Measurements from ENCODE around the gene PTPRN2.
"Not testable (repeated sequence)": the region's sequence is repeated elsewhere in the genome, so short reads cannot be mapped to it uniquely, and the experiment has no call there.

PTPRN2 gene

DNA sequence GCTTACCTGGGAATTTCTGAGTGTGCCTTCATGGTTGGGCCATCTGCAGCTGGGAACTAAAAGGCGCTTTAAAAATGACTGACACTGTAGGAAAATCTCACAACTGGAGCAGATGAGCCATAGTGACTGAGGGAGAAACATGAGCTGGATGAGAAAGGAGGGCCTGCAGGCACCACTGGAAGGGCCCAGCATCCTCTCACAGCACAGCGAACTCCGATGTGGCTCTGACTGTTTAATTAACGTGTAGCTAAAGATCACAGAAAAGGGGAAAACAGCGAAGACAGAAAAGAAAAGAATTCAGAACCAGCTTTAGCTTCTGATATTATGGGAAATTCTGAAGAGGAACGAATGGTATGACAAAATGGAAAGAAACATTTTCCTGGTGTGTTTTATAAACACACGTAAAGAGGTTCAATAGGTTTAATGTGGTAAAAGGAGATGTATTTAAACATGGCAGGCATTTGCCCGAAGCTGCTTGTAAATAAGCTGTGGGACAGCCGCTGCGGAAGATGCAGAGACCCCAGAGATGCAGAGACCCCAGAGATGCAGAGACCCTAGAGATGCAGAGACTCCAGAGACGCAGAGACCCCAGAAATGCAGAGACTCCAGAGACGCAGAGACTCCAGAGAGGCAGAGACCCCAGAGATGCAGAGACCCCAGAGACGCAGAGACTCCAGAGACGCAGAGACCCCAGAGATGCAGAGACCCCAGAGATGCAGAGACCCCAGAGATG, 534.3 kb downstream of the PTPRN2 start:
- no peak for DNase-seq

DNA sequence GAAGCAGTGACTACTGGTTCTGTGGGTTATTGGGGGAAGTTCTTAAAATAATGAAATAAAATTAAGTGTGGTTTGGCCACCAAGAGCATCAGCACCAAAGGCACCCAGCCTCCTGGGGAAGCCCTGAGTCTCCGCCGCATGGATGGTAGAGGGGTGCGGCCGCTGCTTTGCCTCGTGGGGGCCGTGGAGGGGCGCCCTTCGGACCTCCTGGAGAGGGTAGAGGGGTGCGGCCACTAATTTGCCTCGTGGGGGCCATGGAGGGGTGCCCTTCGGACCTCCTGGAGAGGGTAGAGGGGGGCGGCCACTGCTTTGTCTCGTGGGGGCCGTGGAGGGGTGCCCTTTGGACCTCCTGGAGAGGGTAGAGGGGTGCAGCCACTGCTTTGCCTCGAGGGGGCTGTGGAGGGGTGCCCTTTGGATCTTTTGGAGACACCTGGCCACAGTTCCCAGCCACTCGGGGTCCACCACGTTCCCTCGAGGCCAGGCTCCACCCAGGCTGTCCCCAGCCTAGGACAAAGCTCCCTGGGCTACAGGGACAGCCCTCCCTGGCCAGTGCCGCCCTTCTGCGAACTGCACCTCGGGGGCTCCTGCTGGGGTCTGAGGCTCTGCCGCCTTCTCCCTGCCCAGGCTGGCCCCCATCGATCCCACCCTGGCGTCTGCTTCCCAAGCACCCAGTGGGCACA, 535.1 kb downstream of the PTPRN2 start:
- DNase-seq = no peak

GRCh38 chr7:158051776-158052175, 535.8 kb downstream of the PTPRN2 start:
- DNase-seq = no peak

DNA sequence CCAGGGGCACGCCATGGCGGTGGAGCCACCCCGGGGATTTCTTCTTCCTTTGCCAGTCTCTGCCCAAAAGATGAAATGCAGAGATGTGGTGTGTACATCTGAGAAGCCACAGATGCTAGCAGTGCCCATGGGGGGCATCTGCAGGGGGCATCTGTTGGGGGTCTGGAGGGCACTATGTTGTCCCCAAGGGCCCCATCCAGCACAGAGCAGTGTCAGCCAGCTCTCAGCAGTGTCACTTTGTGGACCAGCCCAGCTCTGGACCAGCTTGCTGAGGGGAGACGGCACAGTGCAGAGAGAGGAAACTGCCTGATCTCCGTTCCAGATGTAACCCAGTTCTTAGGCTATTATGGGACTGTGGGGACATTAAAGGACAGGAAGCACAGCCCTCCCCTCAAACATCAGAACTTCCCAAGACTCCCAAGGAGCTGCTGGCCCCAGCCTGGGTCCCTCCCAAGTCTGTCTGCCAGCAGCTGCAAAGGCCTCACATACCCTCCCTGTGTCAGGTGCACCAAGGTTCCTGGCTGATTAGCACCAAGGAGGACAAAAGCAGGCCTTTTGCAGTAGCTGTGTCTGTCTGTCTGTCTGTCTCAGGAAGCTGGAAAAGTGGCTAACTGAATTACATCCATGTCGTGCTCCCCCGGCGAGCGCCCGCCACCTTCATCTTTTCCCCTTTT, 536.5 kb downstream of the PTPRN2 start:
- no peak for DNase-seq

- no peak for DNase-seq
Observed at GRCh38 chr7:158050441-158050977, 537.1 kb downstream of the PTPRN2 start.

- DNase-seq = no peak
Observed at GRCh38 chr7:158049271-158049670, 538.4 kb downstream of the PTPRN2 start.

GRCh38 chr7:158048569-158048968, 539.1 kb downstream of the PTPRN2 start:
- DNase-seq = no peak

- no peak for DNase-seq
Observed at GRCh38 chr7:158047391-158048059, 540.1 kb downstream of the PTPRN2 start.

GRCh38 chr7:158046246-158046645, 541.4 kb downstream of the PTPRN2 start:
- DNase-seq = not testable (repeated sequence)

DNA sequence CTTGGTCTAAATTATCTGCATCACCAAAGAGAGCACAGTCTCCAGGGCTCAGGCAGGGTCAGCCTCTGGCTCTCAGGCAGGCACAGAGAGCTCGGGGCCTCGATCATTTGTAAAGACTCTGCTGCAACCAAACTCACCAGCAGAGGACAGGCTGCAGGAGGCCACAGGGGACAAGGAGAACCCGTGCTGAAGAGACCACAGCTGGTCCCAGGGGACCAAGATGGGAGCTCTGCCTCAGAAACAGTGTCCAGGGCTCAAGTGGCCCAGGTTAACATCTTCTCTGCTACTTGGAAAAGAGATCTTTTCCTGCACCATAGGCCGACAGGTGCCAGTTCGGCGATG, 543.2 kb downstream of the PTPRN2 start:
- DNase-seq = no peak

- DNase-seq = no peak
Observed at GRCh38 chr7:158043551-158044481, 543.8 kb downstream of the PTPRN2 start.

DNA sequence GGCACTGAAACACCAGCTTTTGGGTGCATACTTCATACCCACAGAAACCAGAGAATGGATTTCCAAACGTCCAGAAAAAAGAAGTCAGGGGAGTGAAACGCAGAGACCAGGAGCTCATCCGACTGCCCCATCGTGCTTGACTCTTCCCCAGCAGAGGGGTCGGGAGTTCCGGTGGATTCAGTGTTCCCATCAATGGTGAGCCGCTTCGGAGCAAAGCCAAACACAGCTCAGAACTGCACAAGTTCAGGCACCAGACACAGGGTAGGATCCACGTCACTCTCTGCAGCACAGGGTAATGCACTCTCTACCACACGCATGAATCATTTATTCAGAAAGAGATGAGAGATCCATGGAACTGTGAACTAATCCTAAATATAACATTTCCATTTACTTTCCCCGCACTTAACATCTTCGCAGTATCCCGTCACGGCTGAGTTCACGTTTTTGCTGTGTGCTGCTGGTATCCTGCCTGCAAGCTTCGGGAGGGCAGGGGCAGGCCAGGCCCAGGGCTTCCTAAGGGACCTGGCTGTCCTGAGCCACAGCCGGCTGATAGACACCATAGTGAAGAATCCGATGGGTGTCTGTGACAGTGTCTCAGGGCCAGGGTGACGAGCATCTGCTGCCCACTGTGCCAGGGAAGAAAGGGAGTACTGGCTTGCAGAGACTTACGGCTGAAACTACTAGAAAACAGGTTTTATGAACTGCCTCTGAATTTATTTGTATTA, 545.3 kb downstream of the PTPRN2 start:
- no peak for DNase-seq

DNA sequence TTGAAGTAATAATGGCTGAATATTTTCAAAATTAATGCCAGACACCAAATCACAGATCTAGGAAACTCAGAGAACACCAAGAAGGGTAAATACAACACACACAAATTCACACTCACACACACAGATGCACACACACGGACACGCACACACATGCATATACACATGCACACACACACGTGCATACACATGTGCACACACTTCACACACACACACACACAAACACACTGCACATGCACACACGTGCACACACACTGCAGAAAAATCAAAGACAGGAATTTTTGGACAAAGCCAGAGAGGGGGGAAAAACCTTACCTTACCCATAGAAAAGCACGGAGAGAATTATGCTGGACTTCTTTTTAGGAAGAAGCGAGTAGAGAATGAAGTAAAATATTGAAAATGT, 547.4 kb downstream of the PTPRN2 start:
- DNase-seq = no peak

- no peak for DNase-seq
Observed at GRCh38 chr7:158039270-158039669, 548.4 kb downstream of the PTPRN2 start.

GRCh38 chr7:158037211-158037610, 550.4 kb downstream of the PTPRN2 start:
- DNase-seq = no peak

GRCh38 chr7:158035343-158035742, 552.3 kb downstream of the PTPRN2 start:
- no peak for DNase-seq

GRCh38 chr7:158034571-158034970, 553.1 kb downstream of the PTPRN2 start:
- no peak for DNase-seq

GRCh38 chr7:158033925-158034324, 553.7 kb downstream of the PTPRN2 start:
- DNase-seq = not testable (repeated sequence)

- DNase-seq = no peak
Observed at GRCh38 chr7:158033196-158033595, 554.4 kb downstream of the PTPRN2 start.

DNA sequence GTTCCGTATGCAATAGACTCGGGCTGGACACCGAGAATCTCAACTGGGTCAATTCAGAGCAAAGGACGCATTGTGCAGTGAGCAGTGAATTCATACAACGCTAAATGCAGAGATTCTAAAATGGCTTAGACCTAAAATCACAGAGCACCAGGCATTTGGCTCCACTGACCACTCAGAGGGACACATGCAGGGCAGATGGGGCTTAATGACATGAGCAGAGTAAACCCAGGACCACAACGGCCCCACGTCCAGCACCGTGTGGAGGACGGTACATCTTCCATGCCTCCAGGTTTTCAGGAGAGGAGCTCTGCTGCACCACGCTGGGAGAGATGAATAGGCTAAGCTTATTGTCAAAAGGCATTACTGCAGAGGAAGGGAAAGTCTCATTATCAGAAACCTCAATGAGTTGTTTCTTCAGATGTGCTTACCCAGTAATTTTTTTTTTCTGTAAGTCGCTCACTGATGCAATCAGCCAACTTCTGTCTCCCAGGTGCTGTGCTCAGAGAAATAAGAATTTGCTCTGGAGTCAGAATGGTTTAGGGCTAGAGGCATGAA, 555.0 kb downstream of the PTPRN2 start:
- no peak for DNase-seq

DNA sequence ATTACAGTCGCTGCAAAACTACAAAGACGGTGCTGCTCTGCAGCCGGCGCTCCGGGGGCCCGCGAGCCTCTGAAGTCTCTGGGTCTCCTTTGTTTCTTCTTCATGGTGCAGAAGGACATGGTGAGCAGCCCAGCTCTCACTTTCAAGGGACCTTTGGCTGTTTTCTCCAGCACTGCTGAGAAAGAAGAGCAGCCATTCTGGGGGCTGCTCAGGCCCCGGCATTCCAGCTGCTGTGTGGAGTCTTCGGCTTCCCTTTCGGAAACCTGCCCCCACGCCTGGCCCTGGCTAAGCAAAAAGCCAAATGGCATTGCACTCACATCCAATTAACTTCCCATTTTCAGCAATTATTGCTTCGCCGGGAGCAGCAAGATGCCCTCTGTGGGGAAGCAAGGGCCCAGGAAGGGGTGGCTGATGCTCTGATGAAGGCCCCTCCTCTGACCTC, 555.7 kb downstream of the PTPRN2 start:
- no peak for DNase-seq
